HCT116 (cell line): ENCODE data around the gene LYPD8. TPM values are rescaled to one million over a fixed set of nuclear protein-coding genes. Genes with fewer than 3 reads are reported as not detected.

Experiments used
- ATAC-seq: fragments of 200-7000 bp; cut with Tn5 transposase; 2 replicates; pipeline ENCODE4 v1.9.1; 2020; ENCODE audit warnings: mild to moderate bottlenecking, moderate library complexity
- BruUV-seq: library from RNA; stranded (reverse); fragments of 400-500 nt; replicated peaks from 2 replicates; lab custom pipeline; 2021; lab: Mats Ljungman, UMichigan
- CTCF ChIA-PET: fragments of 300-600 bp; sonication (Branson Sonifier 250); formaldehyde crosslinking; loops from one replicate; lab custom pipeline; 2021; ENCODE audit warnings: antibody characterized with exemption; lab: Charles Lee
- POLR2A ChIA-PET: fragments of 300-600, 350-600 bp; sonication (Branson Sonifier 250); formaldehyde crosslinking; loops from one replicate; lab custom pipeline; 2021; ENCODE audit warnings: antibody characterized with exemption; lab: Charles Lee
- RAD21 ChIA-PET, 2 experiments: fragments of 300-600 bp; sonication (Branson Sonifier 250); formaldehyde crosslinking; loops; one replicate each; lab custom pipeline; 2023; ENCODE audit warnings: low total read pairs in 2 of 2; ENCODE audit not compliant: uncharacterized antibody in 2 of 2, unreplicated experiment in 2 of 2, low non-redundant PET in 1 of 2; lab: Charles Lee
- DNase-seq: peaks from one replicate; pipeline ENCODE4 v3.0.0-alpha.2; 2010; ENCODE audit warnings: low read depth, low spot score
- H2AFZ ChIP-seq: fragments of 200-600 bp; shearing (Covaris generic), sonication (generic); 2 replicates; pipeline ENCODE4 v1.6.1; 2017; ENCODE audit warnings: low read depth, mixed run types, mixed read lengths, antibody characterized with exemption, low read length; ENCODE audit not compliant: poor library complexity, severe bottlenecking
- H3K27ac ChIP-seq: 2 replicates; pipeline ENCODE4 v1.5.1; 2012; ENCODE audit warnings: low read depth, low read length
- H3K27me3 ChIP-seq: fragments of 200-600 bp; sonication (generic); 2 replicates; pipeline ENCODE4 v1.6.1; 2016; ENCODE audit warnings: mixed run types, low read length, mixed read lengths; ENCODE audit not compliant: insufficient read depth
- H3K36me3 ChIP-seq, 2 experiments: fragments of 200-500 bp in 1 of 2; fragments of 200-600 bp in 1 of 2; sonication (Bioruptor generic) in 1 of 2; sonication (generic) in 1 of 2; 2 replicates each; pipeline versions ENCODE4 v1.5.1 to v1.6.1; 2014 to 2016; ENCODE audit warnings: low read length in 2 of 2, inconsistent platforms in 1 of 2, mixed read lengths in 1 of 2, mixed run types in 1 of 2; ENCODE audit not compliant: insufficient read depth in 2 of 2, control insufficient read depth in 1 of 2
- H3K4me1 ChIP-seq, 2 experiments: fragments of 200-600 bp in 1 of 2; sonication (generic) in 1 of 2; 2 replicates each; pipeline versions ENCODE4 v1.5.1 to v1.6.1; 2012 to 2017; ENCODE audit warnings: low read length in 2 of 2, inconsistent platforms in 1 of 2, mild to moderate bottlenecking in 1 of 2, mixed read lengths in 1 of 2, mixed run types in 1 of 2, moderate library complexity in 1 of 2; ENCODE audit not compliant: insufficient read depth in 2 of 2, control insufficient read depth in 1 of 2
- H3K4me2 ChIP-seq: fragments of 200-600 bp; sonication (generic); 2 replicates; pipeline ENCODE4 v1.6.1; 2017; ENCODE audit warnings: mixed run types, low read length, mixed read lengths
- H3K4me3 ChIP-seq, 2 experiments: fragments of 200-600 bp in 1 of 2; sonication (generic) in 1 of 2; replicated peaks in 1 of 2; 2 replicates each; pipeline ENCODE4 v1.5.1; 2011 to 2016; ENCODE audit warnings: low read length in 2 of 2, control low read depth in 1 of 2, low read depth in 1 of 2, mild to moderate bottlenecking in 1 of 2, mixed read lengths in 1 of 2, mixed run types in 1 of 2
- H3K79me2 ChIP-seq: fragments of 200-600 bp; sonication (generic); 2 replicates; pipeline ENCODE4 v1.6.1; 2017; ENCODE audit warnings: mild to moderate bottlenecking, mixed run types, low read length, moderate library complexity, mixed read lengths; ENCODE audit not compliant: insufficient read depth
- H3K9ac ChIP-seq: fragments of 200-600 bp; sonication (generic); 2 replicates; pipeline ENCODE4 v1.6.1; 2016; ENCODE audit warnings: low read length, mixed read lengths
- H3K9me2 ChIP-seq: fragments of 200-600 bp; sonication (generic), shearing (Covaris generic); 2 replicates; pipeline ENCODE4 v1.6.1; 2017; ENCODE audit warnings: mixed run types, mild to moderate bottlenecking, moderate library complexity; ENCODE audit not compliant: insufficient read depth
- H3K9me3 ChIP-seq, 2 experiments: fragments of 200-500 bp in 1 of 2; fragments of 200-600 bp in 1 of 2; sonication (Bioruptor generic) in 1 of 2; sonication (generic) in 1 of 2; 2 replicates each; pipeline ENCODE4 v1.6.1; 2014 to 2017; ENCODE audit warnings: low read length in 2 of 2, mixed read lengths in 2 of 2, inconsistent platforms in 1 of 2, low read depth in 1 of 2, mild to moderate bottlenecking in 1 of 2, mixed run types in 1 of 2, moderate library complexity in 1 of 2; ENCODE audit not compliant: control insufficient read depth in 1 of 2, insufficient read depth in 1 of 2
- H4K20me1 ChIP-seq: fragments of 200-600 bp; sonication (generic), shearing (Covaris generic); 2 replicates; pipeline ENCODE4 v1.6.1; 2017; ENCODE audit warnings: mixed run types, mild to moderate bottlenecking, moderate library complexity; ENCODE audit not compliant: insufficient read depth
- CBX3 ChIP-seq: IDR thresholded peaks from 2 replicates; pipeline ENCODE4 v1.6.1; 2012; ENCODE audit warnings: low read depth
- CEBPB ChIP-seq: IDR thresholded peaks from 2 replicates; pipeline ENCODE4 v1.6.1; 2012; ENCODE audit warnings: low read depth
- EGR1 ChIP-seq: IDR thresholded peaks from 2 replicates; pipeline ENCODE4 v1.6.1; 2012; ENCODE audit warnings: low read depth
- ELF1 ChIP-seq: IDR thresholded peaks from 2 replicates; pipeline ENCODE4 v1.6.1; 2012; ENCODE audit warnings: low read depth, borderline replicate concordance
- JUND ChIP-seq: IDR thresholded peaks from 2 replicates; pipeline ENCODE4 v1.6.1; 2012
- MAX ChIP-seq: IDR thresholded peaks from 2 replicates; pipeline ENCODE4 v1.6.1; 2012
- POLR2AphosphoS5 ChIP-seq: IDR thresholded peaks from 2 replicates; pipeline ENCODE4 v1.6.1; 2011; ENCODE audit warnings: mild to moderate bottlenecking, low read depth, low read length, moderate library complexity
- SRF ChIP-seq: IDR thresholded peaks from 2 replicates; pipeline ENCODE4 v1.6.1; 2012; ENCODE audit warnings: low read depth
- TCF7L2 ChIP-seq: IDR thresholded peaks from 2 replicates; pipeline ENCODE4 v1.7.0; 2011; ENCODE audit warnings: borderline replicate concordance, inconsistent platforms; ENCODE audit not compliant: insufficient read depth, insufficient read length; ENCODE audit errors: extremely low read depth
- intact Hi-C: fragments of 100-400 bp; cut with micrococcal nuclease; formaldehyde crosslinking; loops from 2 replicates; pipeline ENCODE4 v1.10.0; 2022
- total RNA-seq: library from RNA; stranded (reverse); gene quantifications from one replicate; pipeline ENCODE4 v1.2.1, GENCODE V29; 2021; ENCODE audit not compliant: unreplicated experiment

LYPD8 gene
- total RNA-seq, 1 experiment from 2014 or later = not detected

GRCh38 chr1:248739572-248740205 lies 15.9 kb downstream of the LYPD8 start:
- CTCF ChIA-PET = no interaction called here
- Histone ChIP-seq H4K20me1 (no peaks in the 10 kb centered on the region), H2AFZ (no peak overlapping the region), H3K4me3 (no peak overlapping the region), H3K27me3 (no peaks in the 10 kb centered on the region), H3K79me2 (no peaks in the 10 kb centered on the region), H3K9me3 (no peaks in the 10 kb centered on the region), H3K36me3 (no peaks in the 10 kb centered on the region), H3K4me2 (no peak overlapping the region), H3K9ac (no peak overlapping the region), H3K4me1 (no peaks in the 10 kb centered on the region), H3K9me2 (no peaks in the 10 kb centered on the region), H3K27ac (no peak overlapping the region)
- BruUV-seq = no TSS peak
- intact Hi-C loops = no loop called here
- DNase-seq (no peak), ATAC-seq (no peak)
- TF ChIP-seq EGR1 (no peak), MAX (no peak), ELF1 (no peak)
- POLR2A ChIA-PET = no interaction called here
- RAD21 ChIA-PET = no interaction called here

- H2AFZ ChIP-seq = no peak overlapping the region
- no peaks in the 10 kb centered on the region for H3K79me2 ChIP-seq
- no peaks in the 10 kb centered on the region for H3K27me3 ChIP-seq
- DNase-seq = no peak
- no peak for ATAC-seq
- intact Hi-C loops = no loop called here
- no peak overlapping the region for H3K27ac ChIP-seq
- no peaks in the 10 kb centered on the region for H3K4me1 ChIP-seq
- ChIA-PET RAD21 (no interaction called here), CTCF (no interaction called here), POLR2A (no interaction called here)
- no peaks in the 10 kb centered on the region for H3K36me3 ChIP-seq
- H3K4me2 ChIP-seq = no peak overlapping the region
- H4K20me1 ChIP-seq = no peaks in the 10 kb centered on the region
- no peak overlapping the region for H3K9ac ChIP-seq
- H3K4me3 ChIP-seq = no peak overlapping the region
- no peaks in the 10 kb centered on the region for H3K9me3 ChIP-seq
- no TSS peak for BruUV-seq
- no peaks in the 10 kb centered on the region for H3K9me2 ChIP-seq
- TF ChIP-seq JUND (no peak), SRF (no peak), TCF7L2 (no peak), CBX3 (no peak), CEBPB (no peak), EGR1 (no peak), POLR2AphosphoS5 (no peak)
Observed at GRCh38 chr1:248737457-248737856, 18.1 kb downstream of the LYPD8 start.
